ENCODE measurements around the gene PRR20G. TPM values are rescaled to one million over a fixed set of nuclear protein-coding genes. Genes with fewer than 3 reads are reported as not detected.

PRR20G gene
- total RNA-seq, 3 donors from 2014 or later = not detected

DNA sequence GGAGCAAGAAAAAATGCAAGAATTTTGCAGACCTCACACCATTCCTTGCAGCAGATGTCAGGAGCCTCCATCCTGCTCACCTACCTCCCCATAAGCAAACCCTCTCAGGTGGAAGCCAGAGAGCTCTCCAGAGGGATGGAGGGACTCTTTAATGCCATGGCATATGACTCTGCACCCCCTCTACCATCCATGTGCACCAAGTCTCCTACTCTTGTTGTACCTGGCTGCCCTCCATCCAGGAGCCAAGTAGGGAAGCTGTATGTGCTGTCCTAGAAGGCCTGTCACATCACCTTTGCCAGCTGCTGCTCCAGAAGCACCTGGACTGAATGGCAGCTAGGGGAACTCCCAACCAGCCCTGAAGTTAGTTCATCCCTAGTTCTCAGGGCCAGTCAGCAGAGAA is 38.5 kb upstream of the PRR20G start:
- TF ChIP-seq, protein P1, sequence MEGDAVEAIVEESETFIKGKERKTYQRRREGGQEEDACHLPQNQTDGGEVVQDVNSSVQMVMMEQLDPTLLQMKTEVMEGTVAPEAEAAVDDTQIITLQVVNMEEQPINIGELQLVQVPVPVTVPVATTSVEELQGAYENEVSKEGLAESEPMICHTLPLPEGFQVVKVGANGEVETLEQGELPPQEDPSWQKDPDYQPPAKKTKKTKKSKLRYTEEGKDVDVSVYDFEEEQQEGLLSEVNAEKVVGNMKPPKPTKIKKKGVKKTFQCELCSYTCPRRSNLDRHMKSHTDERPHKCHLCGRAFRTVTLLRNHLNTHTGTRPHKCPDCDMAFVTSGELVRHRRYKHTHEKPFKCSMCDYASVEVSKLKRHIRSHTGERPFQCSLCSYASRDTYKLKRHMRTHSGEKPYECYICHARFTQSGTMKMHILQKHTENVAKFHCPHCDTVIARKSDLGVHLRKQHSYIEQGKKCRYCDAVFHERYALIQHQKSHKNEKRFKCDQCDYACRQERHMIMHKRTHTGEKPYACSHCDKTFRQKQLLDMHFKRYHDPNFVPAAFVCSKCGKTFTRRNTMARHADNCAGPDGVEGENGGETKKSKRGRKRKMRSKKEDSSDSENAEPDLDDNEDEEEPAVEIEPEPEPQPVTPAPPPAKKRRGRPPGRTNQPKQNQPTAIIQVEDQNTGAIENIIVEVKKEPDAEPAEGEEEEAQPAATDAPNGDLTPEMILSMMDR (IDR thresholded peaks at IDR 0.05) = no peak
- H3K4me3 ChIP-seq = no peak overlapping the region
- intact Hi-C loops (cut with DNase I, micrococcal nuclease) = no loop called here
- no peaks in the 10 kb centered on the region for H3K4me1 ChIP-seq (ENCODE audit: low read depth)
- no peak for ATAC-seq
- H3K9me3 ChIP-seq = peaks cover 13% of the 10 kb centered on the region
- H3K36me3 ChIP-seq (ENCODE audit: low read depth) = no peaks in the 10 kb centered on the region
- DNase-seq = no peak

DNA sequence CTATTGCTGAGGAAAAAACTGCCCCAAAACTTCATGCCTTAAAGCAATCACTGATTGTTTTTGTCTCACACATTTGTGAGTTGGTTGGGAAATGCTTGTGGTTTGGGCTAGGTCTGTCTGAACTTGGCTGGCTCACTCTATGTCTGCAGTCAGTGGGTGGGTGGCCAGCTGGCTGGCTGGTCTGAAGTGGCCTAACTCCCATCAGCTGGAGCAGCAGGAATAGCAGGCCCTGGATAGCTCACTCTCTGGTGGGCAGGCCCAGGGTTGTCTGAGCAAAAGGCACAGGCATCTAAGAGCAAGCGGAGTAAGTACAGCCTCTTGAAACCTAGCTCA is 37.7 kb upstream of the PRR20G start:
- TF ChIP-seq, protein P1 (IDR thresholded peaks at IDR 0.05) = no peak
- Histone ChIP-seq H3K9me3 (peaks cover 7% of the 10 kb centered on the region), H3K4me3 (no peak overlapping the region), H3K36me3 (ENCODE audit: low read depth) (no peaks in the 10 kb centered on the region), H3K4me1 (ENCODE audit: low read depth) (no peaks in the 10 kb centered on the region)
- DNase-seq (no peak), ATAC-seq (peak; percentile 42)
- intact Hi-C loops (cut with DNase I, micrococcal nuclease) = no loop called here

DNA sequence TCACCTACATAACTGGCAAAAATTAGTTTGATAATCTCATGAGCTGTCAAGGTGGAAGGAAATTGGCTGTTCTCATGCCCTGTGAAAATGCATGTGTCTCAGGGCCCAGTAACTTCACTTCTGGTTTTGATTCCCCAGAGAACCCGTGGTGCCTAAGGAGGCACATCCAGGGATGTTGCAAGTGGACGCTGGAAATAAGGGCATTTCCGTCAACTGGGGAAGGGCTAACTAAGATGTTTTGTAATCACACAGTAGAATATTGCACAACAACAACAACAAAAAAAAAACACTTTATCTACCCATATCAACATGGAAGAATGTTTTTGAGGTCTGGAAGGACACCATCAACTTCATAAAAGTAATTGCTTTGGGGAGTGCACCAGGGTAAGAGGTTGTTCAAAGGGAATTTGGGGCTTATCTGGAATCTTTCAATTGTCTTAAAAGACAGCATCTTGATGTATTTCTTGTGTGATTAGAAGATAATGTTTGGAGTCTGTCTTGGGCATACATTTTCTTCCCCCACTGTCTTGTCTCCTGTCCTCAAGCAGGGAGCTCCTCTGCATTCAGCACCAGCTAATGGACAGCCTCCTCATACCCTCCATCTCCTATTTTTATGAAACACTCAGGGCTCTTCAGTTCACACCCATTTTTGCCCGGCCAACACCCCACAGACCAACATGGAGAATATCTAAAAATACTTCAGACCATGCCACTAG is 37.2 kb upstream of the PRR20G start:
- H3K36me3 ChIP-seq (ENCODE audit: low read depth) = no peaks in the 10 kb centered on the region
- intact Hi-C loops (cut with DNase I, micrococcal nuclease) = no loop called here
- DNase-seq = no peak
- H3K4me1 ChIP-seq (ENCODE audit: low read depth) = no peaks in the 10 kb centered on the region
- H3K4me3 ChIP-seq = no peak overlapping the region
- no peak for ATAC-seq
- TF ChIP-seq, protein P1 (IDR thresholded peaks at IDR 0.05) = no peak
- H3K9me3 ChIP-seq = peaks cover 1% of the 10 kb centered on the region

DNA sequence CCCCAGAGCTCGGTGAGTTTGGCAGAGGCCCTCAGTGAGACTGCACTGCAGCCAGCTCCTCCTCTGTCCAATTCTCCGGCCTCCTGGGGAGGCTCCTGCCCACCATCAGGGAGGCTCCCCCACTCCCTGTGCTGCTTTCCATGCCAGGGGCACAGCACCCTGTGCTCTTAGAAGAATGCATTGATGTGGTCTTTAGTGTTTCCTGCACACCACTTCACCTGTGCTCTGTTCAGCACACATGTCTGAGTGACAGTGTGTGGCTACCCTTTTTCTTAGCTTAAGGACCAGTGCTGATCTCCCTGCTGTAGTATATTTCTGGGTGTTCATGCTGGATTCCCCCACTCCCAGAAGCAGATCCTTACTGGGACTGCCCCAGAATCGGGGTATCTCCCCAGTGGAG is 36.2 kb upstream of the PRR20G start:
- no peaks in the 10 kb centered on the region for H3K36me3 ChIP-seq (ENCODE audit: low read depth)
- no peak overlapping the region for H3K4me3 ChIP-seq
- DNase-seq (no peak), ATAC-seq (no peak)
- no peaks in the 10 kb centered on the region for H3K4me1 ChIP-seq (ENCODE audit: low read depth)
- TF ChIP-seq, protein P1 (IDR thresholded peaks at IDR 0.05) = no peak
- intact Hi-C loops (cut with DNase I, micrococcal nuclease) = no loop called here
- H3K9me3 ChIP-seq = no peaks in the 10 kb centered on the region

DNA sequence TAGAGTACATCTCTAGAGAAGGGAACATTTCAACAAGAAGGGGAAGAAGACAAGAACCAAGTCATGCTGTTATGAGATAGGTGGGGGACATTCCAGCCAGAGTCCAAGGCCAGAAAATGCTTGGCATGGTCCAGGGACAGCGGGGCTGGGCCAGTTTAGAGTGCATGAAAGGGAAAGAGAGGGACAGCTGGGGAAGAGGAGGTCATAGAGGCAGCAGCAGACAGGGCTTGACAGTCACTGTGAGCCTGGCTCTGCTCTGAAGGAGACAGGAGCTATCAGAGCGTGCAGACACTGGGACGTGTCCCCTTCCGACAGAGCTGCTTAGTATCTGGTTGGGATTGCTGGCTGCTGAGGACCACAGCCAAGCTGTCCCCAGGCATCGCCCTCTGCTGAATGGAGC is 35.7 kb upstream of the PRR20G start:
- H3K4me3 ChIP-seq = no peak overlapping the region
- TF ChIP-seq, protein P1 (IDR thresholded peaks at IDR 0.05) = no peak
- H3K4me1 ChIP-seq (ENCODE audit: low read depth) = no peaks in the 10 kb centered on the region
- ATAC-seq (no peak), DNase-seq (no peak)
- H3K36me3 ChIP-seq (ENCODE audit: low read depth) = no peaks in the 10 kb centered on the region
- H3K9me3 ChIP-seq = no peaks in the 10 kb centered on the region
- intact Hi-C loops (cut with DNase I, micrococcal nuclease) = no loop called here

DNA sequence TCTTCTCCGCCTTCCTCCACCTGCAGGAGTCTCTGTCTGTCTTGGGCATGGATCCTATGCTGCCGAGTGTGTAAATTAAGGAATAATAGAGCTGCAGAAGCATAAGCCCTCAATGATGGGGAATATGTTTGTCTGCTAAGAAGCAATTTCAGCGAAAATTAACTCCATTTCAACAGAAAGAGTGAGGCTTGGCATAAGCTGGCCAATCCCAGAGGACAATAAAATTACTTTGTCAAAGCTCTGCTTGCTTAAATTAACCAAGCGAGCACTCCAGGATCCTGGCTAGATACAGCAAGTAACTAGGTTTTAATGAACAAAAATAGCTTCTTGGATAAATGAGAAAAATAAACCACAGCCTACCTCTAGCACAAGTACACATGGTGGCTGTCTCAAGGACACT is 33.5 kb upstream of the PRR20G start:
- no peaks in the 10 kb centered on the region for H3K4me1 ChIP-seq (ENCODE audit: low read depth)
- intact Hi-C loops (cut with DNase I, micrococcal nuclease) = no loop called here
- ATAC-seq (no peak), DNase-seq (no peak)
- TF ChIP-seq, protein P1 (IDR thresholded peaks at IDR 0.05) = no peak
- no peaks in the 10 kb centered on the region for H3K9me3 ChIP-seq
- no peaks in the 10 kb centered on the region for H3K36me3 ChIP-seq (ENCODE audit: low read depth)
- no peak overlapping the region for H3K4me3 ChIP-seq
